KMS-11 (cell line): Measurements from ENCODE around the gene RUNDC3A.
A peak's percentile ranks its signal among the peaks of the same experiment; 100 is the strongest.

Experiments used
- H2AFZ ChIP-seq: fragments of 200-600 bp; sonication (generic); 2 replicates; pipeline ENCODE4 v1.6.1; 2016; ENCODE audit warnings: antibody characterized with exemption, mixed run types, low read depth
- H3K27ac ChIP-seq: fragments of 200-600 bp; sonication (generic); 2 replicates; pipeline ENCODE4 v1.6.1; 2016; ENCODE audit warnings: mild to moderate bottlenecking, mixed run types
- H3K27me3 ChIP-seq: fragments of 200-600 bp; sonication (generic); 2 replicates; pipeline ENCODE4 v1.6.1; 2017; ENCODE audit warnings: mild to moderate bottlenecking, low read depth, mixed run types, moderate library complexity; ENCODE audit not compliant: insufficient read depth
- H3K36me3 ChIP-seq: fragments of 200-600 bp; sonication (generic); 2 replicates; pipeline ENCODE4 v1.6.1; 2017; ENCODE audit warnings: mild to moderate bottlenecking, mixed run types; ENCODE audit not compliant: insufficient read depth
- H3K4me1 ChIP-seq: fragments of 200-600 bp; sonication (generic); 2 replicates; pipeline ENCODE4 v1.6.1; 2016; ENCODE audit warnings: mild to moderate bottlenecking, low read depth, mixed run types; ENCODE audit not compliant: poor library complexity, severe bottlenecking
- H3K4me2 ChIP-seq: fragments of 200-600 bp; sonication (generic); 2 replicates; pipeline ENCODE4 v1.7.0; 2016; ENCODE audit warnings: mild to moderate bottlenecking, mixed run types
- H3K4me3 ChIP-seq: fragments of 200-600 bp; sonication (generic); IDR thresholded peaks from 2 replicates; pipeline ENCODE4 v1.6.1; 2017; ENCODE audit warnings: low read depth, low read length, mixed read lengths; ENCODE audit not compliant: insufficient read depth
- H3K79me2 ChIP-seq: fragments of 200-600 bp; sonication (generic); 2 replicates; pipeline ENCODE4 v1.6.1; 2016; ENCODE audit warnings: low read depth, mixed run types; ENCODE audit not compliant: insufficient read depth
- H3K9ac ChIP-seq: fragments of 200-600 bp; sonication (generic); 2 replicates; pipeline ENCODE4 v1.6.1; 2016; ENCODE audit warnings: mild to moderate bottlenecking, mixed run types
- H4K20me1 ChIP-seq: fragments of 200-600 bp; sonication (generic); 2 replicates; pipeline ENCODE4 v1.6.1; 2016; ENCODE audit warnings: mild to moderate bottlenecking, mixed run types; ENCODE audit not compliant: insufficient read depth
- TF ChIP-seq, protein P1 (sequence below): fragments of 200-600 bp; sonication (generic); conservative IDR thresholded peaks from 2 replicates; pipeline ENCODE4 v1.6.1; 2017; ENCODE audit warnings: low read depth, mild to moderate bottlenecking, antibody characterized with exemption, low read length, moderate library complexity, mixed read lengths

Gene RUNDC3A

DNA sequence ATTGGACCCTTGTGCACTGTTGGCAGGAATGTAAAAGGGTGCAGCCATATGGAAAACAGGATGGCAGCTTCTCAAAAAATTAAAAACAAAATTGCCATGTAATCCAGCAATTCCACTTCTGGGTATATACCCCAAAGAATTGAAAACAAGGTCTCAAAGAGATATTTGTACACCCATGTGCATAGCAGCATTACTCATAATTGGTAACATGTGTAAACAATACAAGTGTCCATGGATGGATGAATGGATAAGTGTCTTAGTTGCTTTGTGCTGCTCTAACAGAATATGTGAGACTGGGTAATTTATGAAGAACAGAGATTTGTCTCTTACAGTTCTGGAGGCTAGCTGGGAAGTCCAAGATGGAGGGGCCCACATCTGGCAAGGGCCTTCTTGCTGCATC is 3.8 kb upstream of the RUNDC3A start:
- H3K27ac ChIP-seq, result no peak overlapping the region
- no peaks in the 10 kb centered on the region for H3K36me3 ChIP-seq
- H3K4me1 ChIP-seq, result peaks cover 6% of the 10 kb centered on the region
- no peak overlapping the region for H3K4me2 ChIP-seq
- H2AFZ ChIP-seq, result no peak overlapping the region
- no peak overlapping the region for H3K4me3 ChIP-seq
- TF ChIP-seq, protein P1, sequence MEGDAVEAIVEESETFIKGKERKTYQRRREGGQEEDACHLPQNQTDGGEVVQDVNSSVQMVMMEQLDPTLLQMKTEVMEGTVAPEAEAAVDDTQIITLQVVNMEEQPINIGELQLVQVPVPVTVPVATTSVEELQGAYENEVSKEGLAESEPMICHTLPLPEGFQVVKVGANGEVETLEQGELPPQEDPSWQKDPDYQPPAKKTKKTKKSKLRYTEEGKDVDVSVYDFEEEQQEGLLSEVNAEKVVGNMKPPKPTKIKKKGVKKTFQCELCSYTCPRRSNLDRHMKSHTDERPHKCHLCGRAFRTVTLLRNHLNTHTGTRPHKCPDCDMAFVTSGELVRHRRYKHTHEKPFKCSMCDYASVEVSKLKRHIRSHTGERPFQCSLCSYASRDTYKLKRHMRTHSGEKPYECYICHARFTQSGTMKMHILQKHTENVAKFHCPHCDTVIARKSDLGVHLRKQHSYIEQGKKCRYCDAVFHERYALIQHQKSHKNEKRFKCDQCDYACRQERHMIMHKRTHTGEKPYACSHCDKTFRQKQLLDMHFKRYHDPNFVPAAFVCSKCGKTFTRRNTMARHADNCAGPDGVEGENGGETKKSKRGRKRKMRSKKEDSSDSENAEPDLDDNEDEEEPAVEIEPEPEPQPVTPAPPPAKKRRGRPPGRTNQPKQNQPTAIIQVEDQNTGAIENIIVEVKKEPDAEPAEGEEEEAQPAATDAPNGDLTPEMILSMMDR, result no peak
- 0 out of 2 replicates have a peak, but pooled peaks cover 3% of the 10 kb centered on the region for H4K20me1 ChIP-seq
- H3K79me2 ChIP-seq, result no peaks in the 10 kb centered on the region
- H3K9ac ChIP-seq, result no peak overlapping the region
- H3K27me3 ChIP-seq, result peaks cover 39% of the 10 kb centered on the region

DNA sequence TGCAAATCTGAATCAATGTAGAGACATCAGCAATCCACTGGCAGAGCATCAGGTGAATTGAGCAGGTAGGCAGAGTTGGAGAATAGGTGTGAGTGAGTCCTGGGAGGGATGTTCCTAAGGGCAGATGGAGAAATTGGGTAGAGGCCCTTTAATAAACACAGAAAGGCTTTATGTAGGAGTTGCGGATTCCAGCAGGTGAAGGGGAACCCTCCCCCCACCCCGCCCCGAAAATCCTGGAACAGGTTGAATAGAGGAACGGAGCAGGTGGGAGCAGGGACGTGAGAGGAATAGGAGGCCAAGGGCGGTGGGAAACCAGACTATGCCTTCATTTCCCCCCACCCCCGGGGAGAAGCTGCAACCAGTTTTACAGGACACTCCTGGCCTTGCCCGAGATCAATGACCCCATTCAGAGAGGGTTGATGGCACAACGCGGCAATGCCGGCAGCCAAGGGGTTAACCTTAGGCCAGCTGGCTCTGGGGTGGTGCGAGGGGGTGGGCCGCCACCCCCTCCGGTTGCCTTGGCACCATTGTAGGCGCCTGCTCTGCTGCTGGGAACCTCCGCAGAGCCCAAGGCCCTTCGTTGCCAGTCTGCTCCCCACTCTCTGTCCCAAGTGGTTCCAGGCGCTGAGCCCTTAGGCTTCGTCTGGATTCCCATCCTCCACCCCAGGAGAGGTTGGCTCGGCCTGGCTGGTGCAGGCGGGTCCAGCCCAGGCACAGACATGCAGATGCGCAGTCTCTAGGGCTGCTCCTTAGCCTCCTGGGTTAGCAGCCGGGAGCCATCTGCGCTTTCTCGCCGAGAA is 814 bp upstream of the RUNDC3A start:
- Histone ChIP-seq H3K36me3 (no peaks in the 10 kb centered on the region), H3K4me3 (no peak overlapping the region), H4K20me1 (no peaks in the 10 kb centered on the region), H3K79me2 (no peaks in the 10 kb centered on the region), H3K4me2 (peak overlapping the region; percentile 51; the same call in 1 of the 2 replicates), H2AFZ (no peak overlapping the region), H3K4me1 (peaks cover 6% of the 10 kb centered on the region), H3K27ac (no peak overlapping the region), H3K9ac (no peak overlapping the region), H3K27me3 (peaks cover 57% of the 10 kb centered on the region)
- TF ChIP-seq, protein P1, result no peak

DNA sequence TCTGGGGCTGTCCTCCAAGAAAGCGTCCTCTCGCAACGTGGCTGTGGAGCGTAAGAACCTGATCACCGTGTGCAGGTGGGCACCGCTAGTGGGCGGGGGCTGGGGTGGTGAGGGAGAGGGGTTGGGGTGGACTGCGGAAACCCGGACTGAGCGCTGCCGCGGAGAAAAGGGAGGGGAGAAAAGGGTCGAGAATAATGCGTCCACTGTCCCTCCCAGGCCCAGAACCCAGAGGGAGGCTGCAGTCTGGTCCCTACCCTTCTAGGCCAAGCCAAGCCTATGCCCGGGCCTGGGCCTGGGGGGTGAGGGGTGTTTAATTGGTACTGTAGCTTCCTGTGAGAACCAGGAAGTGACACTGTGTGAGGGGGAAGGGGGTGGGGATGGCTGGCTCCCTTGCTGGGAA is 464 bp downstream of the RUNDC3A start:
- Histone ChIP-seq H3K4me3 (no peak overlapping the region), H3K9ac (no peak overlapping the region)
- TF ChIP-seq, protein P1, result no peak

DNA sequence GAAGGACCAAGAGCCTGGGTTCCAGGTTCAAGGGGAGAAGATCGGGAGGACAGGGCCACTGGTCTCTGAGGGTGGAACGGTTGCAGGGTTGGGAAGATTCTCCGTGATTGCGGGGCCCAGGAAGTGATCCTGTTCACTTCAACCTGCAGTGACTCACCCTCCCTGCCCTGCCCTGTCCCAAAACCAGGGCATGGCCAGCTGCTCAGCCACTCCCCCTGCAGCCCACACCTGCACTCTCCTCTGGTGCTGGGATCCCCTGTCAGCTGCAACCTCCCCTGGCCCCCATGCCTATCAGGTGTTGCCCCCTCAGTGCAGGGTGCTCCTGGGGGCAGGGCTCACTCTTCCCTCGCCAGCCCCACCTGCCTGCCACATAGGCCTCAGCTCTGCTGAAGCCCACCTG is 1.1 kb downstream of the RUNDC3A start:
- Histone ChIP-seq H3K27me3 (peaks cover 64% of the 10 kb centered on the region), H3K4me1 (peaks cover 6% of the 10 kb centered on the region), H2AFZ (no peak overlapping the region), H3K36me3 (no peaks in the 10 kb centered on the region), H3K9ac (no peak overlapping the region), H4K20me1 (no peaks in the 10 kb centered on the region), H3K4me2 (no peak overlapping the region; the same call in 1 of the 2 replicates), H3K79me2 (no peaks in the 10 kb centered on the region), H3K4me3 (no peak overlapping the region), H3K27ac (no peak overlapping the region)
- TF ChIP-seq, protein P1, result no peak

More for the DNA sequence above, 464 bp downstream of the RUNDC3A start:
- H4K20me1 ChIP-seq, result no peaks in the 10 kb centered on the region
- H3K36me3 ChIP-seq, result no peaks in the 10 kb centered on the region
- H3K27ac ChIP-seq, result no peak overlapping the region
- H3K79me2 ChIP-seq, result no peaks in the 10 kb centered on the region
- H2AFZ ChIP-seq, result no peak overlapping the region
- peaks cover 6% of the 10 kb centered on the region for H3K4me1 ChIP-seq
- H3K4me2 ChIP-seq, result peak overlapping the region; percentile 36; the same call in 1 of the 2 replicates
- H3K27me3 ChIP-seq, result peaks cover 58% of the 10 kb centered on the region
